Testis (tissue), 3 donors: ENCODE data around the gene HSD17B11. TPM values are rescaled to one million over a fixed set of nuclear protein-coding genes. Genes with fewer than 3 reads are reported as not detected.

Experiments
- DNase-seq: peaks from one replicate; pipeline ENCODE4 v3.0.0-alpha.2; 2019
- H3K27ac ChIP-seq, 2 donors: fragments of 200-600 bp; sonication (generic); one replicate each; pipeline ENCODE4 v1.5.1; 2019
- H3K27me3 ChIP-seq: fragments of 200-600 bp; sonication (generic); one replicate; pipeline ENCODE4 v1.5.1; 2019
- H3K36me3 ChIP-seq: fragments of 200-600 bp; sonication (generic); one replicate; pipeline ENCODE4 v1.5.1; 2017; ENCODE audit warnings: low read depth; ENCODE audit errors: missing control alignments
- H3K4me1 ChIP-seq: fragments of 200-600 bp; sonication (generic); one replicate; pipeline ENCODE4 v1.5.1; 2019
- H3K4me3 ChIP-seq, 2 donors: fragments of 200-600 bp; sonication (generic); one replicate each; pipeline ENCODE4 v1.5.1; 2017 to 2019
- H3K9me3 ChIP-seq: fragments of 200-600 bp; sonication (generic); one replicate; pipeline ENCODE4 v1.5.1; 2017
- CTCF ChIP-seq, 3 experiments: fragments of 450-650 bp in 2 of 3; fragments of 200-600 bp in 1 of 3; sonication (generic) in 1 of 3; IDR thresholded peaks; one replicate each; pipeline ENCODE4 v1.5.1; 2016 to 2019; ENCODE audit warnings: antibody characterized with exemption in 3 of 3, mild to moderate bottlenecking in 2 of 3, moderate library complexity in 1 of 3
- POLR2A ChIP-seq: fragments of 450-650 bp; IDR thresholded peaks from one replicate; pipeline ENCODE4 v1.6.1; 2017; ENCODE audit warnings: antibody characterized with exemption, mild to moderate bottlenecking, moderate library complexity
- WGBS, 2 donors: methylation state at CpG; one replicate each; pipeline ENCODE4 v1.1.5; 2018; 5-methylcytosine and 5-hydroxymethylcytosine counted together
- intact Hi-C: fragments of 100-400 bp; cut with DNase I; formaldehyde crosslinking; loops from one replicate; pipeline ENCODE4 v1.15.1; 2023; ENCODE audit warnings: low total_unique reads
- polyA plus RNA-seq: library from polyadenylated mRNA; stranded (reverse); fragments of 350-450 nt; fragmentation: Illumina TruSeq; extraction: RNeasy Lipid Tissue Mini Kit (QIAGEN cat#74804); gene quantifications from one replicate; pipeline ENCODE4 v1.2.3, GENCODE V29; 2014; ENCODE audit warnings: low read depth, low replicate concordance; ENCODE audit not compliant: insufficient read depth
- total RNA-seq, 2 donors: library from RNA; depleted of rRNA; stranded (reverse); fragments of >200 nt; gene quantifications; one replicate each; pipeline ENCODE4 v1.2.3, GENCODE V29; 2016

The HSD17B11 gene
- total and polyA plus RNA-seq, 3 donors from 2014 or later, result 21.3 to 24.2 (median 22.7) TPM

DNA sequence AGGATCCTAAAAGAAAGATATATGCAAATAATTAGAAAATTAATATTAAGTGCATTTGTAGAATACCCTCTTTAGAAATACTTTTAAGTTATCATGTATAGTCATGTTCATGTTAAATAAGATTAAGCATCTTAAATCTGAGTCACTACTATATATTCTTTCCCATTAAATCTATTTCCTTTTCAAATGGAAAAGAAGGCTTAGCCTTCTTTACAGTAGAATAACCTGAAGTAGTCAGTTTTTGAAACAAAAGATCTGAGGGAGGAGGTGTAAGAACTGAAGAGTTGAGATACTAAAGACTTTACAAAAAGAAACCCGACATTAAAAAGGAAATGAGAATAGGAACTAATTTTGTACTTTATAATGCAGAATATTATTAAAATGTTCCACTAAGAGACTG, 53.6 kb downstream of the HSD17B11 start:
- Histone ChIP-seq H3K27me3 (no peaks in the 10 kb centered on the region), H3K36me3 (no peaks in the 10 kb centered on the region), H3K9me3 (no peaks in the 10 kb centered on the region), H3K4me1 (no peaks in the 10 kb centered on the region), H3K4me3 (no peak overlapping the region), H3K27ac (no peak overlapping the region)
- 82 to 83% methylated on average over 1 of the region's 1 CpG for WGBS, 2 donors
- DNase-seq, result no peak
- TF ChIP-seq CTCF (IDR thresholded peaks at IDR 0.05), result no peak
- intact Hi-C loops, result no loop called here

DNA sequence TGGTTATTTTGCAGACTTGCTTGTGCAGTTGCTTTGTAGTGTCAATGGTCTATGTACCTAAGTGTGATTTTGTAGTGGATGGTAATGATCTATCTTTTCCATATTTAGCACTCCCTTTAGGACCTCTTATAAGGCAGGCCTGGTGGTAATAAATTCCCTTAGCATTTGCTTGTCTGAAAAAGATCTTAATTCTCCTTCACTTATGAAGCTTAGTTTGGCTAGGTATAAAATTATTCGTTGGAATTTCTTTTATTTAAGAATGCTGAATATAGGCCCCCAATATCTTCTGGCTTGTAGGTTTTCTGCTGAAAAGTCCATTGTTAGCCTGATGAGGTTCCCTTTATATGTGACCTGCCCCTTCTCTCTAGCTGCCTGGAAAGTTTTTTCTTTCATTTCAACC, 57.7 kb downstream of the HSD17B11 start:
- Histone ChIP-seq H3K36me3 (no peaks in the 10 kb centered on the region), H3K27ac (no peak overlapping the region), H3K4me3 (no peak overlapping the region), H3K9me3 (no peaks in the 10 kb centered on the region), H3K4me1 (no peaks in the 10 kb centered on the region), H3K27me3 (no peaks in the 10 kb centered on the region)
- 86 to 90% methylated on average over 1 of the region's 1 CpG for WGBS, 2 donors
- intact Hi-C loops, result no loop called here
- TF ChIP-seq CTCF (IDR thresholded peaks at IDR 0.05), result no peak
- no peak for TF ChIP-seq POLR2A
- no peak for DNase-seq

GRCh38 chr4:87330761-87331160, 60.2 kb downstream of the HSD17B11 start:
- Histone ChIP-seq H3K4me1 (no peaks in the 10 kb centered on the region), H3K27me3 (no peaks in the 10 kb centered on the region), H3K27ac (no peak overlapping the region), H3K9me3 (no peaks in the 10 kb centered on the region), H3K4me3 (no peak overlapping the region), H3K36me3 (no peaks in the 10 kb centered on the region)
- intact Hi-C loops, result no loop called here
- no peak for DNase-seq
- 90 to 94% methylated on average over 4 of the region's 4 CpGs for WGBS, 2 donors
- TF ChIP-seq POLR2A (no peak), CTCF (IDR thresholded peaks at IDR 0.05) (no peak)

GRCh38 chr4:87327136-87327535, 63.9 kb downstream of the HSD17B11 start:
- DNase-seq, result no peak
- H3K27me3 ChIP-seq, result no peaks in the 10 kb centered on the region
- 71 to 100% methylated on average over 1 of the region's 1 CpG for WGBS, 2 donors
- no peak overlapping the region for H3K27ac ChIP-seq
- intact Hi-C loops, result no loop called here
- no peaks in the 10 kb centered on the region for H3K4me1 ChIP-seq
- no peaks in the 10 kb centered on the region for H3K36me3 ChIP-seq
- H3K4me3 ChIP-seq, result no peak overlapping the region
- TF ChIP-seq CTCF (IDR thresholded peaks at IDR 0.05) (no peak), POLR2A (no peak)
- no peaks in the 10 kb centered on the region for H3K9me3 ChIP-seq

- H3K27ac ChIP-seq, result no peak overlapping the region
Observed at GRCh38 chr4:87326460-87326859, 64.5 kb downstream of the HSD17B11 start.

More at GRCh38 chr4:87326460-87326859, 64.5 kb downstream of the HSD17B11 start:
- H3K4me1 ChIP-seq, result no peaks in the 10 kb centered on the region
- 59 to 62% methylated on average over 3 of the region's 3 CpGs for WGBS, 2 donors
- H3K36me3 ChIP-seq, result no peaks in the 10 kb centered on the region
- intact Hi-C loops, result no loop called here
- no peak for TF ChIP-seq POLR2A
- no peak for TF ChIP-seq CTCF (IDR thresholded peaks at IDR 0.05)
- no peak for DNase-seq
- H3K9me3 ChIP-seq, result no peaks in the 10 kb centered on the region
- H3K4me3 ChIP-seq, result no peak overlapping the region
- no peaks in the 10 kb centered on the region for H3K27me3 ChIP-seq
